Middle frontal gyrus (tissue), 1 donor: ENCODE data around the gene CHSY3.

ENCODE experiments used
- DNase-seq: peaks from one replicate; pipeline ENCODE4 v3.0.0-alpha.2; 2015; ENCODE audit warnings: low spot score; ENCODE audit errors: extremely low spot score

The CHSY3 gene

DNA sequence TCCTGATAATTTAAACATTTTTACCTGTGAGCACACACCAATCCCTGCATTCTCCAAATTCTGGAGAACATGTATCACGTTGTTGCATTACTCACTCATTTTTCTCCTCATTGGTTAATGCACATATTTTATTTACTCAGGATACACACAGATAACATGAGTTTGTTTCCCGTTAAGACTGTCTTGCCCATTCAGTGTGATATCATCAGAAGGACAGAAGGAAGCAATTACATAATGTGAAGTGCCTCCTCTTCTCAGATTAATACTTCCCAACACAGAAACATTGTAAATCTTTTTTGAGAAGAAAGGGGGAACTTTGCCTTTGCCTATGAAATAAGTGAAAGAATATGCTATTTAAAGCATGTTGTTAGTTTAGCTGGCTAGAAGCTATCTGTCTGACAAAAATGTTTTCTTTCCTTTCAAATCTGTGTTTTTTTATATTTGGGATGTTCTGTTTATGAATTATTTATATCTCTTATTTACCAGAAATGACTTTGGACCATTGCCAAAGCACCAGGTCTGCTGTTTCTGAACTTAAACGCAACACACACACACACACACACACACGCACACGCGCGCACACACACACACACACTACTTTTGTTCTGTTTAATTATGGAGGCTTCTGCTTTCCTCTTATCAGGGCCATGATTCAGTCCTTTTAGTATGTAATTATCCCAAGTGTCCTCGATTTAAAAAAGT is 186.5 kb downstream of the CHSY3 start:
- DNase-seq: no peak

DNA sequence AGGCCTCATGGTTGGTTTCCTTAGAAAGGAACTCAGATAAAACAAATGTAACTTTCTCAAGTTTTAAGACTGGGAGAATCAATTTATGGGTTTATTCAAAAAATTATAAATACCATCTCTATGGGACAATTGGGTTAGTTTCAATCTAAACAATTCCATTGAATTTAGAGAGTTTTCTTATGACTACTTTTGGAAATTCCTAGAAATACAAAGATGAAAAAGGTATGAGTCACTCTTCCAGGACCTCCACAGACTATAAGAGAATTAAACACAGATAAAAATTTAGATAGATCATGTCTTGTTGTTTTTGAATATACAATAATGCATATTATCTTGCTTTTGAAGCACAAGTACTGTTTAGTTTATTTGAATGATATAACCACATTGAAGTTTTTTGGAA is 188.7 kb downstream of the CHSY3 start:
- DNase-seq: no peak

DNA sequence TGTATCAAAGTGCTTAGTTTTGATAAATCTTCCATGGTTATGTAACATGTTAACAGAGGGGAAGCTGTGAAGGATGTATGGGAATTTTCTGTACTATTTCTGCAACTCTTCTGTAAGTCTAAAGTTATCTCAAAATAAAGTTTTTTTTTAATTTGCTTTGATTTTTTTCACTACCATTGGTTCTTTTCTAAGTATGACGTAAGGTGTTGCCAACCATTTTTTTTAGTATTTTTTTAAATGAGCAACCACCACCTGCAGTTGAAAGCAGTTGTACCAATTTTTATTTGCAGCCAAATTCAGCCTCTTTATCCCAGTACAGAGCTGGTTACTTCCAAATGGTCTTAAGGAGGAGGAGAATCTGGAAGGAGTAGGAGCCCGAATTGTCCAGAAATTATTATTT is 192.2 kb downstream of the CHSY3 start:
- no peak for DNase-seq

DNA sequence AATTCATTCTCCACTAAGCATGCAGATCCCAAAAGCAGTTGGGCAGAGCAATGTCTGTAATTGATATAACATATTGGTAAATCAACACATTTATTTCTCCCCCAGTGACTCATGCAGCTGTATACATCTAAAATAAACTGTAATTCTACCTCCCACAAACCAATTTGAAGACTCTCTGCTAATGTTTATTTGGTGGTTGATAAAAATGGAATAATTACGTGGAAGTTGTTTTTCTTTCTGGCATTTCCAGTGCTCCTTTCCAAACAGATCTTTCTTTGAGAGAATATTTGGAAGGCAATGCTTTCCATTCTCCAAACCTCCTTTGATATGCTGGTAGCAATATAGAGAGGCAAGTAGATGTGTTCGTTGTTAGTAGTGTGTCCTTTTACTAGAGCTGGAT is 194.7 kb downstream of the CHSY3 start:
- no peak for DNase-seq

DNA sequence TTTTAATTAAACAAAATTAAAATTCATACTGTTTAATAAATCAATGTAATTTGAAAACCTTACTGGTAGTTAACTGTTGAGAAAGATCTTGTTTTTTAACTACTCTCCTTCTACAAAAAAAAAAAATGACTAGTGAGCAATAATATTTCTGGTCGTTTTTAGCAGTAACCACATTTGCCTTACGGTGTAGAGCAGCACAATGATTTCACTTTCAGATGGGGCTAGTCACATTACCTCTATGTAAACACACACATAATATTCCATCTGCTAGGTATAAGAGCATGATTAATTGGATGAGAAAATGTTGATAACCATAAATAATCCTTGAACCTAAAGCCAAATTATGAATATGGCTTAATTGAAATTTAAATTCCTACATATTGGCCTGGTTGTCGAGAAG is 198.1 kb downstream of the CHSY3 start:
- no peak for DNase-seq

DNA sequence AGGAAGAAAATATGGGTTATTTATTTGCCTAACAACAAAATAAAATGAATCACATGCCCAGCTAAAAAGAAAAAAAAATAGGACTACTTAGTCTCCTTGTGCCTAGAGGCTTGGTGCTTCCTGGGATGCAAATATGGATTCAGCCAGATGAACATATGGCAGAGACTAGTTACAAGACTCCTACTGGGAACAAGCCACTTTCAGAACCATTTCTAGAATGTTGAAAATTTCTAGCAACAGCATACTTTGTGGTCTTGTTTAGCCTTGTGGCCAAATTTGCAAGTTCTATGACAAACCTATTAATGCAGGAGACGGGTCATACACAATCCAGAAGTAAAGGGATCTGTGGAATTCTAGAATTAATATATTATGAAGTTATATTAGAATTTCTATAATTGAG is 198.7 kb downstream of the CHSY3 start:
- DNase-seq: no peak

DNA sequence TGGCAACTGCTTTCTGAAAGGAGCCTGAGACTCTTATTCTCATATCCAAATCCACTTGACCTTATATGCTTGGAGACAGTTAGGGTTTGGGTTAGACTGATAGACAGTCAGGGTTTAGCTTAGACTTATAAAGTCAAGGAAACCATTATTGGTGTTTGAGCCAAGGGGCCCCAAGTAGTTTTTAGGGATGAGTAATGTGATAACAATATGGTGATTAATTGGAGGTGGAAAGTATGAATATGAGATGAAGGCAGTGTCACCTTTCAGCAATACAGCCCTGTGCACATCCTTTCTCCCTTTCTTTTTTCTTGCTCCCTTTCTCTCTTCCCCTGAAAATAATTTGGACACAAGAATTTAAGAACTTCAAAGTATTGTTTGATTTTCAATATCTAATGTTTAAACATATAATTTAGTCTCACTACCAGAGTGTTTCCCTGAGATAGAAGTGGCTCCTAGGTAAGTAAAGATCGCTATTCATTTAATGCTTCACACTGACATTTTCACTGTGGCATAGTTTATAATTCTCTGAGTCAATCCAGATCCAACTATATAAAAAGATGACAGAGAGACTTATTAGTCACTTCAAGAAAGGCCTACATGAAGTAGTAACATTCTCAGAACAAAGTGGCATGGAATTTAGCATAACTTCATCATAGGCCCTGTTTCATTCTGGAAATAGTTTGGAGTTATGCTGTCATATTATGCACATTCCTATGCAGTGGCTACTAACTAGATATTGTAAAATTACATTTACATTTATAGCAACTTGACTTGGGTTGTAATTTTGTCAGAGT is 200.8 kb downstream of the CHSY3 start:
- no peak for DNase-seq

DNA sequence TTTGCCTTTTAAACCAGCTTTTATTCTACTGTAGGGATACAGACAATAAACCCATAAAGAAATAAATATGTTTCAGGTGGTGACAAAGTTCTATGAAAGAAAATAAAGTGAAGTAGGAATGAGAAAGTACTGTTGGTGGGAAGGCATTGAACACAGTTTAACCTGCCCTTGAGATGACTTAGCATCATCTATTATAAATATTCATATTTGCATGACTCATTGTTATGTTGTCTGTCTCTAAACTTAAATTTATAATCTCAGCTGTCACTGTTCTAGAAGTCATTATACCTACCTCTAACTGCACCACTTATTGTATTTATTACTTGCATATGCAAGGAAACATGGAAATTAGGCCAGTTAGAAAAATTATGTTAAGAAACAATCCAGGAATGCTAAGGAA is 202.2 kb downstream of the CHSY3 start:
- no peak for DNase-seq

DNA sequence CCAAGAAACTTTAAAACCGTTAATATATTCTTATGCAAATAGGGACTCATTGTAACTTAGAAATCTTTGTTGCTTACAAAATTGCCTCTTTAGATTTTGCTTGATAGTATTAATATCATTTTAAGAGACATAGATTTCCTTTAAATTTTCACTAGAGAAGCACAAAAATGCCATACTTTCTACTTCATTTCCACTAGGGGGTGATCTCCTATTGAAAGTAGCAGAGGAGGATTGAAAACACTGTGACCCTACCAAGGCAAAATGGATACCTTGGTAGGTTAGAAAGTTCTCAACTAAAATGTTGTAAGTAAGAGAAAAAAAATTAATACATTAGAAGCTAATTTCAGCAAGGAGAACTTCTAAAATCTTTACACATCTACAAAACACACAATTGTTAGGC is 204.9 kb downstream of the CHSY3 start:
- DNase-seq: no peak

DNA sequence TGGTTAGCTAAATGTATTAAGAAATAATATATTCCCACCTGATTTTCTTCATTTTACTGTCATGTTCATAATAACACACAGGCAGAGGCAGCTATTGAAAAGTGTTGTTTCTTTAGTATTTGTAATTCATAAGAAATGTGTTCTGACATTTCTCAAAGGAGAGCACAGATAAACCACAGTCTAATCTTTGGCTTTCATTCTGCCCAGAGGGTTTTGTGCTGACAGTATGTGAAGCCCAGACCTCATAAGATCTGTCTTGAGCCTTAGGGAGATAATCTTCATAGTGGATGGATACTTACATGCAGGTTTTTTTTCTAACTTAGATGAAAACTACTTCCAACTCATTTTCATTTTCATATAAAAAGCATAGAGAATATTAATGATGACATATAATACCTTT is 206.1 kb downstream of the CHSY3 start:
- DNase-seq: no peak

DNA sequence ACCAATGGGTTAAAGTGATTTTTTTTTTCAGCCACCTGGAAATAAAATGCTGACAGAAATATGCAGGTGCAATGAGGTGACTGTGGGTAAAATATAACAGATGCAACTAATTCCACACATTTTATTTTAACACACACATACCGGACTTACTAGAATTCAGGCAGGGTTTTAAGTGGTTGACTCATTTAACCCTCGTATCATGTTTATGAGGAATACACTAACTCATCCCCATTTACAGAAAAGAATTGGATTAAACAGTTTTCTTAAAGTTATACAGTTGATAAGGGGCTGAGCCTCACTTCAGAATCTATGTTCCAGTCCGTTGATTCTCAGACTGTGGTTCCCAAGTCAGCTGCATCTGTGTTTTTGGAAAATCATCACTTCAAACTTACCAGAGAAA is 207.5 kb downstream of the CHSY3 start:
- DNase-seq: no peak

DNA sequence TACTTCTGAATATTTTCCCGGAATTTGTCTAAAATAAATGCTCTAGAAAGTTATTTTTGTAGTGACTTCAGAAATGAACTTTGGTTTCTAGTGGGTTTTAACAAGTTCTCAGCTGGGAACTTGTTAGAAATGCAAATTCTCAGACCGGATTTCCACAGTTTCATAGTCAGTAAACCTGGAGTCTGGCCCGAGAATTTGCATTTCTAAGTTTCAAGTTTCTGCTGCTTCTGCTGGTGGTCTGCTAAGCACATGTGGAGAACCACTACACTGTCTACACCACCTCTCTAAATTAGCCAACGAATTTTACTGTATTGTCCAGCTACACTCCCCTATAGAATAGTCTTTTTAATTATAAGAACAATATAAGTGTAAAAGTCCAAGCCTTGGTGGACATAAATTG is 208.0 kb downstream of the CHSY3 start:
- DNase-seq: no peak

DNA sequence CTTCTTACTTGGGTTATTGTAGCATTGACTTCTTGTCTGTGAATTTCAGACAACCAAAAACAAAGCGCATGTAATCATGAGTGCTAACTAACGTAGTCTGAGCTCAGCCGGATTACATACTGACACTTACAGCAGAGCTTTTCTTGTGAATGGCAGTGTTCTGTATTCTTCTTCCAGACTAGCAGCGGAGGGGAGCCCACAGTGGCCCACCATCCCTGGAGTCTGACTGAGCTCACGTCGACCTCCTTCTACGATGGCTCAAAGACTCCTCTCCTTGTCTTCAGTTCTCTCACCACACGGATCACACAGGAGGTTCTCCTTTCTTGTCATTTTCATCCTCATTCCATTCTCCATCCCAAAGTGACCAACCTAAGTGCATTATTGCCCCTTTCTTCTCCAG is 211.4 kb downstream of the CHSY3 start:
- DNase-seq: no peak

DNA sequence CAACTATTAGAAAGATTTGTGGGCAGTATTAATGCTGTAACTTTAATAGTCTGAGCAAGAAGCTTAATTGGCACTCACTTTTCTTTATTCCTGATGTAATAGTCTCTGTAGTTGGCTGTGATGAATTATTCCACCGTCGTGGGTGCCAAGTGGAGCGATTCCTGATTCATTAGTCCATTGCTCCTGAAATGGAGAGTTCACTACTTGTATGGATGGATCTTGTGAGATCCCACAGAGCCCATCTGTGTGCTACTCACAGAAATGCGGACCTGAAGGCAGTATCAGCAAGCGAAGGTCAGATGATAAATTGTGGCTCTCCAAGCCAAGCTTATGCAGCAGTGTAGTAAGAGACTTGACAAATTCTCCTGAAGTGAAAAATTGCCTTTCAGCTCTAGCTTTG is 212.2 kb downstream of the CHSY3 start:
- no peak for DNase-seq

DNA sequence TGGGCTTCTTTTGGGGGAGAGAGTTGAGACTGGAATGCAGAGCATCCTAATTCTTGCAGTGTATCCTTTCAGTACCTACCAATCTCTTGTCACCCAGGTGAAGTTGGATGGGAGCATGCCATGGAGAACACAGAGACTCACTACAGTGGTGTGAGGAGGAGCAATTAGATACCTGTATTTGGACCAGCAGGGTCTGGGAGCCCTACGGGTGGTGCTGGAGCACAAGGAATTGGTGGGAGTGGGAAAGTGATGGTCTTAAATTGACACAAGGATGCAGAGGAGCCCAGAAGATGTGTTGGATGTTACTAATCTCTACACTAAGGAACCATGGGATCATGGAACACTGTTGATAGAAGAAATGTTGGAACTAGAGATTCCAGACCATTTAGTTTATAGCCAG is 212.7 kb downstream of the CHSY3 start:
- no peak for DNase-seq

DNA sequence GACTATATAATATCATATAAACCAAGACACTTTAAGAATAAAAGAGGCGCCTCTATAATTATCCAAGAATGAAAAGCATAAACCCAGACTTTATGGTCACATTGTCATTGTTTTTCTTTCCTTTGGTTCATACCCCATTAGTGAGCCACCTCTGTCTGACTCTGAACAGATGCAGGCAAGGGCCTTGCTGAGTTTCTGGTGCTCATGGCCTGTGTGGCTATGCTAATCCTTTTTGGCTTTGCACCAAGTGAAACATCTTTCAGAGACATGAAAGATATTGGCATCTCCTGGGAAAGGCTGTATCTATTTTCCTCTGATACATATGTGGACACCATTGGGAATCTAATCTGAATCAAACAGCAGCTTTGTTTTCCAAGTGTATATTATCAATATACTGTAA is 222.5 kb downstream of the CHSY3 start:
- no peak for DNase-seq

DNA sequence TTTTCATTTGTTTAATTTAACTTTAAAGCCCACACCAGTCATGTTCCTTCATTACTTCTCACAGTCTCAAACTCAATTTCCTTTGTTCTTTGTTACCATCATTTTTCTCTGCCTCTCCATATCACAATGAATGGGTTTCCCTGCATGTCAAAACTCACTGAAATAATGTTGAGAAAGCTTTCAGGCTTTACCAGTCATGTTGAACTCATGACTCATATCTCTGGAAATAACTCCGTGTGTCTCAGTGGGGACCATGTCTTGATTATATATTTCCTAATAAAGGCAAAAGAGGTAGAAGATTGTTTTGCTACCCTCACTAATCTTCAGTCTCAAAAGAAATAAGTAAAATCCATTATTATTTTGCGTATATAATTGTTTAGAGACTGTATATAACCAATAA is 231.2 kb downstream of the CHSY3 start:
- no peak for DNase-seq

DNA sequence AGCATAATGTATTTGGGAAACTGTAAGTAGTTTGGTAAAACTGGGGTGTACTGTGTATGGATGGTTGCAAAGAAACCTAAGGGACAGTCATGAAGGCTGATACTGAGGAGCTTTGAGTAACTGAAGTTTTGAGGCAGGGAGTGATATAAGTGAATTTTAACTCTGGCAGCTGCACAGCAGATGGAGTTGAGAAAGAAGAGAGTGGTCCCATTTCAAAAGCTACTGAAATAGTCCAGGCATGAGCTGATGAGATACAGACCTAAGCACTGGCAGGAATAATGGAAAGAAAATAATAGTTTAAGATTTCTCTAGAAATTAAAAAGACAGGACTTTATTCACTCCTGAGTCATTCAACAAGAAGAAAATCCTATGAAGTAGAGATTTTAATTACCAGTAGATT is 232.0 kb downstream of the CHSY3 start:
- no peak for DNase-seq

DNA sequence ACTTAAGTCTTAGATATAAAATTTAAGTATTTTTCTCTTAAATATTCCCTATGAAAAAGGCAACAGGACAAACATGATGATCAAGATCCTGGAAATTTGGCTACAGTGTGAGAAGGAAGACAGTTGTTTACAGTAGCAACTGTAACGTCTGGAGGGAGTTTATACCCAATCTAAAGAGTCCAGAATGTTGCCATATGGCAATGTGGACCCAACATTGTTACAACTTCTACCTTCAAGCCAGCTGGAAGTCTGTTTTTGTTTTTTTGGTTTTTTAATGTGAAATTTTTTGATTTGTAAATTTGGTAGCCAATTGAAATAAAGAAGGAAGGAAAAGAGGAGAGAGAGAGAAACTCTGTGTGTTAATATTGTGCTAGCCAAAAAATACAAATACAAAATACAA is 233.4 kb downstream of the CHSY3 start:
- DNase-seq: no peak

DNA sequence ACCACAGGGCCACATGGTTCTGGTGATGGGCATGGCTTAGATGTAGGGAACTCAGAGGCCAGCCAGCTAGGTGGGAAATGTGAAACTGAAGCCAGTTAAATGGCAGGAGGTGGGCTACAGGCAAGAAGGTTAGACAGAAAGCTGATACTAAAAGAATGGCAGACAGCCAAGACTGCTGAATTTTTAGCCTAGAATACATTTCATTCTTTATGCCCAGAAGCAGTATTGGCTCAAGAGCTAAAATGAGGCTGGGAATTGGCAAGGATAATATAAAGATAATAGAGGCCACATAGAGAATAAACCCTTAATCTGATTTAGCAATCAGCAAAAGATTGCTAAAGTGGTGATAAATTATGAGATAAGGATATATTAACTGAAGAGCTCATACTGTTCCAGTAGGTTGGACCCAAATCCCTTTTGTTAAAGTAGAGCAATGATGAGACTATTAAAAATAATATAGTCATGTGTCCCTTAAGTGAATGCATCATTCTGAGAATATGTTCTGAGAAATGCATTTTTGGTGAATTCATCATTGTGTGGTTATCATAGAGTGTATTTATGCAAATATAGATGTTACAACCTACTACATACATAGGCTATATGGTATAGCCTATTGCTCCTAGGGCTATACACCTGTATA is 234.3 kb downstream of the CHSY3 start:
- DNase-seq: no peak

DNA sequence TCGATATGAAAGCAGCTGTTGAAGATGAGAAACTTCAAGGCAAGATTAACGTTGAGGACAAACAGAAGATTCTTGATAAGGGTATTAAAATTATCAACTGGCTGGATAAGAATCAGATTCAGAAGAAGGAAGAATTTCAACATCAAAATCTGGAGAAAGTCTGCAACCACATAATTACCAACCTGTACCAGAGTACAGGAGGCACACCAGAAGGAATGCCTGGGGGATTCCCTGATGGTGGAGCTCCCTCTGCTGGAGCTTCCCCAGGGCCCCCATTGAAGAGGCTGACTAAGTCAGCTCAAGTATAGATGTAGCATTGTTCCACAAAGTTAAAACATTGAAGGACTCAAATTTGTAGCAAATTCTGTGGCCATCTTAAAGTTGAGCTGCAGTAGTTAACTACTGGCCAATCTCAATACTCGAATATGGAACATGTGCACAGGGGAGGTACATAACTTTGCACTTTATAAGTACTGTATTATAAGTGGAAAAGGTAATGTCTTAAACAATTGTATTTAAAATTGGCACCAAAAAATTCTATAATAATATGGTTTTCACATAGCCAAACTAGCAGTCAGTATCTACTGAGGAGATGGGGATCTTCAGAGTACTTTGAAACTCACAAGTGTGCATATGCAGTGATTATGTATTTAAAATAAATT is 237.5 kb downstream of the CHSY3 start:
- DNase-seq: no peak

DNA sequence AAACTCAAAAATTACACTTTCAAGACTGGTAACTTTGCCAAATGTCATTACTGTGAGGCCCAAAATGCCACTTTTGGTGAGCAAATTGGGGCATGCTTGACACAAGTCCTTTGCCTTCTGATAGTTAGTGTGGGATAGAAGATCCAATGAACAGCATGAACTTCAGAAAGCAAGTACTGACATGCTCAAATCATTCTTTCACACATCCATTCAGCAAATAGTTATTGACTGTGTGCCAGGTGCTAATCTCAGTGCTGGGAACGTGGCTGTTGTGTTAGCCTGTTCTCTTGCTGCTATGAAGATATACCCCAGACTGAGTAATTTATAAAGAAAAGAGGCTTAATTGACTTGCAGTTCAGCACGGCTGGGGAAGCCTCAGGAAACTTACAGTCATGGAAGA is 247.0 kb downstream of the CHSY3 start:
- DNase-seq: no peak
